Measurements from ENCODE around the gene PRSS38. TPM values are rescaled to one million over a fixed set of nuclear protein-coding genes. Genes with fewer than 3 reads are reported as not detected.
"Not testable (repeated sequence)": the region's sequence is repeated elsewhere in the genome, so short reads cannot be mapped to it uniquely, and the experiment has no call there.

The PRSS38 gene
- total RNA-seq, 6 experiments from 2014 or later: not detected

DNA sequence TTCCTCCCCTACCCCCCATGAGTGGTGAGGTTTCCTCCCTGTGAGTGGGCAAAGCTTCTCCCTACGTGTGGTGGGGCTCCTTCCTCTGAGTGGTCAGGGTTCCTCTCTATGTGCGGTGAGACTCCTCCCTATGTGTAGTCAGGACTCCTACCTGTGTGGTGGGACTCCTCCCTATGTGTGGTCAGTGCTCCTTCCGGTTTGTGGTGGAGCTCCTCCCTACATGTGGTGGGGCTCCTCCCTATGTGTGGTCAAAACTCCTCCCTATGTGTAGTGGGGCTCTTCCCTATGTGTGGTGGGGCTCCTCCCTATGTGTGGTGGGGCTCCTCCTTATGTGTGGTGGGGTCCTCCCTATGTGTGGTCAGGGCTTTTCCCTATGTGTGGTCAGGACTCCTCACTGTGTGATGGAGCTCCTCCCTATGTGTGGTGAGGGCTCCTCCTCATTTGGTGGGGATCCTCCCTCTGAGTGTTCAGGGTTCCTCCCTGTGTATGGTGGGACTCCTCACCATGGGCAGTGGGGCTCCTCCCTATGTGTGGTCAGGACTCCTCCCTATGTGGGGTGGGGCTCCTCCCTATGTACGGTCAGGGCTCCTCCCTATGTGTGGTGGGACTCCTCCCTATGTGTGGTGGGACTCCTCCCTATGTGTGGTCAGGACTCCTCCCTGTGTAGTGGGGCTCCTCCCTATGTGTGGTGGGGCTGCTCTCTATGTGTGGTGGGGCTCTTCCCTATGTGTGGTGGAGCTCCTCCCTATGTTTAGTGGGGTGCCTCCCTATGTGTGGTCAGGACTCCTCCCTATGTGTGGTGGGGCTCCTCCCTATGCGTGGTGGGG, 29.1 kb downstream of the PRSS38 start:
- TF ChIP-seq, protein P1, sequence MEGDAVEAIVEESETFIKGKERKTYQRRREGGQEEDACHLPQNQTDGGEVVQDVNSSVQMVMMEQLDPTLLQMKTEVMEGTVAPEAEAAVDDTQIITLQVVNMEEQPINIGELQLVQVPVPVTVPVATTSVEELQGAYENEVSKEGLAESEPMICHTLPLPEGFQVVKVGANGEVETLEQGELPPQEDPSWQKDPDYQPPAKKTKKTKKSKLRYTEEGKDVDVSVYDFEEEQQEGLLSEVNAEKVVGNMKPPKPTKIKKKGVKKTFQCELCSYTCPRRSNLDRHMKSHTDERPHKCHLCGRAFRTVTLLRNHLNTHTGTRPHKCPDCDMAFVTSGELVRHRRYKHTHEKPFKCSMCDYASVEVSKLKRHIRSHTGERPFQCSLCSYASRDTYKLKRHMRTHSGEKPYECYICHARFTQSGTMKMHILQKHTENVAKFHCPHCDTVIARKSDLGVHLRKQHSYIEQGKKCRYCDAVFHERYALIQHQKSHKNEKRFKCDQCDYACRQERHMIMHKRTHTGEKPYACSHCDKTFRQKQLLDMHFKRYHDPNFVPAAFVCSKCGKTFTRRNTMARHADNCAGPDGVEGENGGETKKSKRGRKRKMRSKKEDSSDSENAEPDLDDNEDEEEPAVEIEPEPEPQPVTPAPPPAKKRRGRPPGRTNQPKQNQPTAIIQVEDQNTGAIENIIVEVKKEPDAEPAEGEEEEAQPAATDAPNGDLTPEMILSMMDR (IDR thresholded peaks at IDR 0.05): no peak
- DNase-seq: no peak
- no peaks in the 10 kb centered on the region for H3K4me1 Mint-ChIP-seq (ENCODE audit: low read depth)
- H3K4me3 Mint-ChIP-seq: no peak overlapping the region
- no peak overlapping the region for H3K27ac Mint-ChIP-seq
- peaks cover 12% of the 10 kb centered on the region for H3K9me3 Mint-ChIP-seq
- peaks cover 14% of the 10 kb centered on the region for H3K27me3 Mint-ChIP-seq (ENCODE audit: insufficient read depth)
- H3K36me3 Mint-ChIP-seq (ENCODE audit: low read depth): no peaks in the 10 kb centered on the region

DNA sequence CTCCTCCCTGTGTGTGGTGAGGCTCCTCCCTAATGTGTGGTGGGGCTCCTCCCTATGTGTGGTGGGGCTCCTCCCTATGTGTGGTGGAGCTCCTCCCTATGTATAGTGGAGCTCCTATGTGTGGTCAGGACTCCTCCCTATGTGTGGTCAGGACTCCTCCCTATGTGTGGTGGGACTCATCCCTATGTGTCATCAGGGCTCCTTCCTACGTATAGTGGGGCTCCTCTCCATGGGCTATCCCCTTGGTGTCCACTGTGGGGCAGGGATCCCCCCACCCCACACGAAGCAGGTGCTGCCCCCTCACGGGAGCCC, 29.6 kb downstream of the PRSS38 start:
- H3K36me3 Mint-ChIP-seq (ENCODE audit: low read depth): no peaks in the 10 kb centered on the region
- TF ChIP-seq, protein P1 (IDR thresholded peaks at IDR 0.05): no peak
- H3K4me3 Mint-ChIP-seq: no peak overlapping the region
- peaks cover 14% of the 10 kb centered on the region for H3K27me3 Mint-ChIP-seq (ENCODE audit: insufficient read depth)
- no peak overlapping the region for H3K27ac Mint-ChIP-seq
- no peak for DNase-seq
- H3K4me1 Mint-ChIP-seq (ENCODE audit: low read depth): no peaks in the 10 kb centered on the region
- H3K9me3 Mint-ChIP-seq: peaks cover 12% of the 10 kb centered on the region

DNA sequence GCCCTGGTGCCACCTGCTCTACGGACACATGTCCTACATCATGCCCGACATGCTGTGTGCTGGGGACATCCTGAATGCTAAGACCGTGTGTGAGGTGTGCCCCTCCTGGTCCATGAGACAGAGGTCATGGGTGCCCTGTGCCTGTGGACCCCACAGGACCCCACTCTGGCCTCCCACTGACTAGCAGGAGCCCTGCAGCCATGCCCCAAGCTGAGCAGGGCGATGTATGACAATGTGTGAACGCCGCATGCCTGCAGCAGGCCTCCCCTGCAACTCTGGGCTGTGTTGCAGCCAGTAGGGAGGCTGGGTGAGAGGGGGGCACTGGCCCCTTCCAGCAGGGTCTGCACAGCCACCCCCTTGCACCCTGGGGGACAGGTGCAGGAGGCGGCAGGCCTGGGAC, 30.0 kb downstream of the PRSS38 start:
- H3K27ac Mint-ChIP-seq: no peak overlapping the region
- H3K36me3 Mint-ChIP-seq (ENCODE audit: low read depth): no peaks in the 10 kb centered on the region
- TF ChIP-seq, protein P1 (IDR thresholded peaks at IDR 0.05): no peak

DNA sequence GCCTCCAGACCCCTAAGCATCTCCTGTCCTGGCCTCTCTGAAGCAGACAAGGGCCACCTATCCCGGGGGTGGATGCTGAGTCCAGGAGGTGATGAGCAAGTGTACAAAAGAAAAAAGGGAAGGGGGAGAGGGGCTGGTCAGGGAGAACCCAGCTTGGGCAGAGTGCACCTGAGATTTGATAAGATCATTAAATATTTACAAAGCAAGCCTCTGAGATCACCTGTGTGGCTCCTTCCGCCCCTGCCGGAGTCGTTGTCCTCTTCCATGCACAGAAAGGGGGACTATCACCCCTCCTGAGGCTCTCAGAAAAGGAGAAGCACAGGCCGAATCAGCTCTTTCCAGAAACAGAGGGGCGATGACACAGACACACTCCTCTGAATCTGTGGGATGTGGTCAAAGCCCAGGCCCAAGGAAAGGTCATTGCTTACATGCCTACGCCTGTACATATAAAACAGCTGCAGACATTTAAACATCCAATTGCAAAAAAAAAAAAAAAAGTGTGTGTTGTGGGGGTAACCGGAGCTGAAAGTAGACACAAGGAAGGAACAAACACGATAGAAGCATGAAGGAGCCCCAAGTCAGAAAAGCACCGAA, 30.9 kb downstream of the PRSS38 start:
- Mint-ChIP-seq H3K36me3 (ENCODE audit: low read depth) (no peaks in the 10 kb centered on the region), H3K27me3 (ENCODE audit: insufficient read depth) (peaks cover 14% of the 10 kb centered on the region), H3K27ac (no peak overlapping the region), H3K4me3 (no peak overlapping the region), H3K4me1 (ENCODE audit: low read depth) (no peaks in the 10 kb centered on the region), H3K9me3 (peaks cover 12% of the 10 kb centered on the region)
- TF ChIP-seq, protein P1 (IDR thresholded peaks at IDR 0.05): no peak
- no peak for DNase-seq

More for the DNA sequence above, 30.0 kb downstream of the PRSS38 start:
- H3K9me3 Mint-ChIP-seq: peaks cover 12% of the 10 kb centered on the region
- no peak overlapping the region for H3K4me3 Mint-ChIP-seq
- no peak for DNase-seq
- H3K4me1 Mint-ChIP-seq (ENCODE audit: low read depth): no peaks in the 10 kb centered on the region
- H3K27me3 Mint-ChIP-seq (ENCODE audit: insufficient read depth): peaks cover 14% of the 10 kb centered on the region

DNA sequence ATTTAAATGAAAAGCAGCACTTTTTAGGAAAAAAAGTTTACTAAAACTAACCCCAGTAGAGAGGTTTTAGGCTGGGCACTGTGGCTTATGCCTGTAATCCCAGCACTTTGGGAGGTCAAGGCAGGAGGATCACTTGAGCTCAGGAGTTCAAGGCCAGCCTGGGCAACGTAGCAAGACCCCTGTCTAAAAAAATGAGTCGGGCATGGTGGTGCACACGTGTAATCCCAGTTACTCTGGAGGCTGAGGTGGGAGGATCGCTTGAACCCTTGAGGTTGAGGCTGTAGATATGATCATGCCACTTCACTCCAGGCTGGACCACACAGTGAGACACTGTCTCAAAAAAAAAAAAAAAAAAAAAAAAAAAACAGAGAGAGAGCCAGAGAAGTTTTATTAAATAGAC, 31.6 kb downstream of the PRSS38 start:
- DNase-seq; H3K4me1 Mint-ChIP-seq (ENCODE audit: low read depth); H3K4me3 Mint-ChIP-seq; H3K36me3 Mint-ChIP-seq (ENCODE audit: low read depth); H3K27ac Mint-ChIP-seq: not testable (repeated sequence)
- Mint-ChIP-seq H3K9me3 (peaks cover 12% of the 10 kb centered on the region), H3K27me3 (ENCODE audit: insufficient read depth) (peaks cover 11% of the 10 kb centered on the region)

DNA sequence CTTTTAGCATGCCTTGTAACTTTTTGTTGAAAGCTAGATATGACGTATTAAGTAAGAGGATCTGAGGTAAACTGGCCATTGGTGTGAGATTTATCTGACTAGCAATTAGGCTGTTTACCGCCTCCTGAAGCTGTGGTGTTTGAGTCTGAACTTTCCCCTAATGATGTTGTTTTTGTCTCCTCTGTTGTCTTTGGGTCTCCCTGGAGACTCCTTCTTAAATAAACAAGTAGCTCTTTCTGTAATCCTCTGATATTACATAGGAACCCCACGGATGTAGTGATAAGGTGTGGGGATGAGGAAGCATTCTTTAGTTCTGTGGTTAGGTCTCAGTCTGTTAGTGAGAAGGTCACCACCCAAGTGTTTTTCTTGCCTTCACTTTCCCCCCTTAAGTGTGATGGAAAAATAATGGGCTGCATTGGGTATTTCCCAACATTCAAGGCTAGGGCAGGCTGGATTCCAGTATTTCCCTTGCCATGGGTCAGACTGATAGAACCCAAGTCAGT, 33.0 kb downstream of the PRSS38 start:
- Mint-ChIP-seq H3K4me3 (no peak overlapping the region), H3K4me1 (ENCODE audit: low read depth) (no peaks in the 10 kb centered on the region), H3K9me3 (peaks cover 12% of the 10 kb centered on the region), H3K36me3 (ENCODE audit: low read depth) (no peaks in the 10 kb centered on the region), H3K27ac (no peak overlapping the region), H3K27me3 (ENCODE audit: insufficient read depth) (peaks cover 10% of the 10 kb centered on the region)
- TF ChIP-seq, protein P1 (IDR thresholded peaks at IDR 0.05): no peak
- DNase-seq: no peak
